ENCODE data around the gene SMAP2.

GRCh38 chr1:40385437-40386358, 12.2 kb downstream of the SMAP2 start:
- peak; percentile 79 for TF ChIP-seq POLR2AphosphoS5 (IDR thresholded peaks at IDR 0.05; ENCODE audit: low read length)
- TF ChIP-seq CTCF (IDR thresholded peaks at IDR 0.05 in 2 of 3, conservative IDR thresholded peaks at IDR 0.05 in 1 of 3; ENCODE audit: control insufficient read depth in 2 of 3, extremely low read depth in 1 of 3, insufficient read depth in 1 of 3, low read depth in 3 of 3, low read length in 3 of 3) = no peak
- TF ChIP-seq EZH2 (IDR thresholded peaks at IDR 0.05; ENCODE audit: borderline replicate concordance, control insufficient read depth, low read depth, low read length) = no peak
- TF ChIP-seq ASH2L (IDR thresholded peaks at IDR 0.05; ENCODE audit: borderline replicate concordance, low read depth) = peak; percentile 10; the same call in 1 of the 2 replicates
- no peak for TF ChIP-seq SP1 (IDR thresholded peaks at IDR 0.05; ENCODE audit: low read depth, low read length)
- TF ChIP-seq STAT1 (conservative IDR thresholded peaks at IDR 0.05) = no peak
- TF ChIP-seq ZBTB4 (CRISPR knock-in tag; IDR thresholded peaks at IDR 0.05) = no peak
- TF ChIP-seq POLR2A (IDR thresholded peaks at IDR 0.05; ENCODE audit: low read depth, low read length) = no peak
- TF ChIP-seq RAD21 (IDR thresholded peaks at IDR 0.05; ENCODE audit: insufficient read depth, low read depth, low read length) = peak; percentile 15; the same call in 1 of the 2 replicates
- TF ChIP-seq RCOR1 (conservative IDR thresholded peaks at IDR 0.05; ENCODE audit: low read depth, low read length) = 0 out of 2 replicates have a peak, but pooled peaks have one; percentile 67
- peak; percentile 78; the same call in 1 of the 2 replicates for TF ChIP-seq JUND (IDR thresholded peaks at IDR 0.05; ENCODE audit: low read depth, low read length)

Data from GM12878 (cell line).